Glutamatergic neuron (in vitro differentiated cells): ENCODE data around the gene WDR46. TPM values are rescaled to one million over a fixed set of nuclear protein-coding genes. Genes with fewer than 3 reads are reported as not detected.

Experiments used
- DNase-seq: peaks from one replicate; pipeline ENCODE4 v3.0.0; 2022
- H3K27ac Mint-ChIP-seq: one replicate; pipeline ENCODE4 v1.8.0; 2020; ENCODE audit warnings: mild to moderate bottlenecking, mixed read lengths, inconsistent platforms; ENCODE audit not compliant: unreplicated experiment
- H3K27me3 Mint-ChIP-seq: one replicate; pipeline ENCODE4 v1.8.0; 2020; ENCODE audit warnings: mild to moderate bottlenecking, moderate library complexity, mixed read lengths, inconsistent platforms; ENCODE audit not compliant: unreplicated experiment
- H3K36me3 Mint-ChIP-seq: one replicate; pipeline ENCODE4 v1.8.0; 2020; ENCODE audit warnings: mild to moderate bottlenecking, mixed read lengths, inconsistent platforms; ENCODE audit not compliant: unreplicated experiment
- H3K4me1 Mint-ChIP-seq: one replicate; pipeline ENCODE4 v1.8.0; 2020; ENCODE audit warnings: mild to moderate bottlenecking, low read depth, mixed read lengths, inconsistent platforms; ENCODE audit not compliant: unreplicated experiment
- H3K4me3 Mint-ChIP-seq: one replicate; pipeline ENCODE4 v1.8.0; 2020; ENCODE audit warnings: mild to moderate bottlenecking, mixed read lengths, inconsistent platforms; ENCODE audit not compliant: unreplicated experiment
- H3K9me3 Mint-ChIP-seq: one replicate; pipeline ENCODE4 v1.8.0; 2020; ENCODE audit warnings: mild to moderate bottlenecking, moderate library complexity, mixed read lengths, inconsistent platforms; ENCODE audit not compliant: unreplicated experiment
- CTCF ChIP-seq: fragments of 200-600 bp; sonication (generic); IDR thresholded peaks from one replicate; pipeline ENCODE4 v1.5.0; 2021; ENCODE audit not compliant: partially characterized antibody, unreplicated experiment
- total RNA-seq: library from RNA; stranded (reverse); fragmentation: NEBNext Ultra II Directional; extraction: Animal tissue kit (Norgen Biotek cat#: 25700); gene quantifications from one replicate; pipeline ENCODE4 v1.2.1, GENCODE V29; 2021; ENCODE audit not compliant: unreplicated experiment

Gene WDR46
- total RNA-seq, 1 donor from 2014 or later: 48.3 TPM

GRCh38 chr6:33280539-33280938 lies 8.5 kb downstream of the WDR46 start:
- no peak overlapping the region for H3K27ac Mint-ChIP-seq
- DNase-seq: no peak
- no peak overlapping the region for H3K4me3 Mint-ChIP-seq
- H3K36me3 Mint-ChIP-seq: no peaks in the 10 kb centered on the region
- peaks cover 8% of the 10 kb centered on the region for H3K27me3 Mint-ChIP-seq
- H3K4me1 Mint-ChIP-seq: peaks cover 23% of the 10 kb centered on the region
- TF ChIP-seq CTCF: no peak
- H3K9me3 Mint-ChIP-seq: peaks cover 3% of the 10 kb centered on the region

- H3K27me3 Mint-ChIP-seq: peaks cover 9% of the 10 kb centered on the region
- peak; percentile 48 for TF ChIP-seq CTCF
- peak overlapping the region; percentile 67 for H3K4me3 Mint-ChIP-seq
- H3K36me3 Mint-ChIP-seq: no peaks in the 10 kb centered on the region
- DNase-seq: peak; percentile 48
- H3K4me1 Mint-ChIP-seq: peaks cover 24% of the 10 kb centered on the region
- no peak overlapping the region for H3K27ac Mint-ChIP-seq
- peaks cover 3% of the 10 kb centered on the region for H3K9me3 Mint-ChIP-seq
Observed at GRCh38 chr6:33279971-33280511, 9.0 kb downstream of the WDR46 start.

GRCh38 chr6:33279257-33279695 lies 9.8 kb downstream of the WDR46 start:
- H3K9me3 Mint-ChIP-seq: peaks cover 3% of the 10 kb centered on the region
- peak overlapping the region; percentile 50 for H3K27ac Mint-ChIP-seq
- peaks cover 29% of the 10 kb centered on the region for H3K4me1 Mint-ChIP-seq
- DNase-seq: no peak
- no peaks in the 10 kb centered on the region for H3K36me3 Mint-ChIP-seq
- peaks cover 9% of the 10 kb centered on the region for H3K27me3 Mint-ChIP-seq
- peak overlapping the region; percentile 67 for H3K4me3 Mint-ChIP-seq
- no peak for TF ChIP-seq CTCF

- TF ChIP-seq CTCF: no peak
- Mint-ChIP-seq H3K36me3 (no peaks in the 10 kb centered on the region), H3K4me1 (peaks cover 30% of the 10 kb centered on the region), H3K4me3 (peak overlapping the region; percentile 67), H3K9me3 (peaks cover 3% of the 10 kb centered on the region), H3K27ac (peak overlapping the region; percentile 50), H3K27me3 (peaks cover 9% of the 10 kb centered on the region)
- no peak for DNase-seq
Observed at GRCh38 chr6:33278810-33279209, 10.2 kb downstream of the WDR46 start.

GRCh38 chr6:33278392-33278741 lies 10.7 kb downstream of the WDR46 start:
- H3K4me1 Mint-ChIP-seq: peaks cover 31% of the 10 kb centered on the region
- peaks cover 9% of the 10 kb centered on the region for H3K27me3 Mint-ChIP-seq
- no peak for TF ChIP-seq CTCF
- H3K27ac Mint-ChIP-seq: peak overlapping the region; percentile 28
- H3K9me3 Mint-ChIP-seq: peaks cover 3% of the 10 kb centered on the region
- H3K36me3 Mint-ChIP-seq: no peaks in the 10 kb centered on the region
- no peak for DNase-seq
- H3K4me3 Mint-ChIP-seq: peak overlapping the region; percentile 67
